GM10248 (cell line): Measurements from ENCODE around the gene GSTP1.
A peak's percentile ranks its signal among the peaks of the same experiment; 100 is the strongest.

Experiments used
- CTCF ChIA-PET: fragments of 300-600 bp; sonication (Branson Sonifier 250); formaldehyde crosslinking; extraction: SDS; loops from one replicate; lab custom pipeline; 2021; ENCODE audit warnings: antibody characterized with exemption; lab: Yijun Ruan, JAX
- POLR2A ChIA-PET: fragments of 350-650 bp; sonication (Branson Sonifier 250); formaldehyde crosslinking; extraction: SDS; loops from one replicate; lab custom pipeline; 2020; ENCODE audit warnings: antibody characterized with exemption; lab: Yijun Ruan, JAX
- DNase-seq: peaks from one replicate; pipeline ENCODE4 v3.0.0; 2012; ENCODE audit errors: extremely low spot score
- CTCF ChIP-seq: IDR thresholded peaks from 2 replicates; pipeline ENCODE4 v1.5.1; 2012; ENCODE audit warnings: mild to moderate bottlenecking, low read depth; ENCODE audit errors: extremely low read depth, missing control alignments, control extremely low read depth

Gene GSTP1

GRCh38 chr11:67572747-67573419 lies 10.7 kb upstream of the GSTP1 start:
- POLR2A ChIA-PET, result interaction anchor here (0.5 kb wide), 1 partner anchor 16 kb away, joined by 3 read pairs; no protein-coding TSS in a partner anchor

GRCh38 chr11:67574938-67575337 lies 8.7 kb upstream of the GSTP1 start:
- no peak for DNase-seq
- ChIA-PET CTCF (interaction anchor here (2.9 to 5.7 kb wide), 2 partner anchors 8 to 10 kb away, joined by 9 to 23 read pairs; partner anchors contain the start of gene GSTP1), POLR2A (no interaction called here)
- TF ChIP-seq CTCF, result no peak

More at GRCh38 chr11:67572747-67573419, 10.7 kb upstream of the GSTP1 start:
- CTCF ChIA-PET, result interaction anchor here (0.6 to 5.7 kb wide), 15 partner anchors 8 to 1093 kb away, joined by 3 to 23 read pairs (median 4); partner anchors contain the start of genes DPP3, GSTP1 and NUDT8
- peak; percentile 76 for TF ChIP-seq CTCF
- no peak for DNase-seq

- DNase-seq, result no peak
- peak; percentile 29 for TF ChIP-seq CTCF
- ChIA-PET POLR2A (no interaction called here), CTCF (interaction anchor here (1.0 to 4.3 kb wide), 10 partner anchors 11 to 136 kb away, joined by 3 to 16 read pairs (median 6); partner anchors contain the start of gene NUDT8)
Measured at GRCh38 chr11:67576735-67577475, 6.7 kb upstream of the GSTP1 start.

- ChIA-PET POLR2A (no interaction called here), CTCF (interaction anchor here (1.2 to 4.3 kb wide), 8 partner anchors 9 to 81 kb away, joined by 3 to 16 read pairs (median 6); partner anchors contain the start of gene NUDT8)
Measured at GRCh38 chr11:67577951-67578350, 5.7 kb upstream of the GSTP1 start.

GRCh38 chr11:67581469-67581868 lies 2.1 kb upstream of the GSTP1 start:
- no peak for TF ChIP-seq CTCF
- ChIA-PET POLR2A (interaction anchor here (0.6 kb wide), 1 partner anchor 30 kb away, joined by 3 read pairs; no protein-coding TSS in a partner anchor), CTCF (interaction anchor here (1.4 to 3.1 kb wide), 3 partner anchors 9 to 27 kb away, joined by 3 to 24 read pairs (median 23); no protein-coding TSS in a partner anchor)
- no peak for DNase-seq

More at GRCh38 chr11:67577951-67578350, 5.7 kb upstream of the GSTP1 start:
- DNase-seq, result no peak
- no peak for TF ChIP-seq CTCF

- DNase-seq, result no peak
- ChIA-PET CTCF (interaction anchor here (0.6 to 3.9 kb wide), 10 partner anchors 9 to 70 kb away, joined by 3 to 28 read pairs (median 4); partner anchors contain the start of gene NUDT8), POLR2A (no interaction called here)
- no peak for TF ChIP-seq CTCF
Measured at GRCh38 chr11:67582011-67582410, 1.6 kb upstream of the GSTP1 start.
